ENCODE results near the gene CLCF1.

CLCF1 gene

GRCh38 chr11:67374571-67375281 lies 1.3 kb upstream of the CLCF1 start:
- no peak for DNase-seq (ENCODE audit: low read depth)

DNA sequence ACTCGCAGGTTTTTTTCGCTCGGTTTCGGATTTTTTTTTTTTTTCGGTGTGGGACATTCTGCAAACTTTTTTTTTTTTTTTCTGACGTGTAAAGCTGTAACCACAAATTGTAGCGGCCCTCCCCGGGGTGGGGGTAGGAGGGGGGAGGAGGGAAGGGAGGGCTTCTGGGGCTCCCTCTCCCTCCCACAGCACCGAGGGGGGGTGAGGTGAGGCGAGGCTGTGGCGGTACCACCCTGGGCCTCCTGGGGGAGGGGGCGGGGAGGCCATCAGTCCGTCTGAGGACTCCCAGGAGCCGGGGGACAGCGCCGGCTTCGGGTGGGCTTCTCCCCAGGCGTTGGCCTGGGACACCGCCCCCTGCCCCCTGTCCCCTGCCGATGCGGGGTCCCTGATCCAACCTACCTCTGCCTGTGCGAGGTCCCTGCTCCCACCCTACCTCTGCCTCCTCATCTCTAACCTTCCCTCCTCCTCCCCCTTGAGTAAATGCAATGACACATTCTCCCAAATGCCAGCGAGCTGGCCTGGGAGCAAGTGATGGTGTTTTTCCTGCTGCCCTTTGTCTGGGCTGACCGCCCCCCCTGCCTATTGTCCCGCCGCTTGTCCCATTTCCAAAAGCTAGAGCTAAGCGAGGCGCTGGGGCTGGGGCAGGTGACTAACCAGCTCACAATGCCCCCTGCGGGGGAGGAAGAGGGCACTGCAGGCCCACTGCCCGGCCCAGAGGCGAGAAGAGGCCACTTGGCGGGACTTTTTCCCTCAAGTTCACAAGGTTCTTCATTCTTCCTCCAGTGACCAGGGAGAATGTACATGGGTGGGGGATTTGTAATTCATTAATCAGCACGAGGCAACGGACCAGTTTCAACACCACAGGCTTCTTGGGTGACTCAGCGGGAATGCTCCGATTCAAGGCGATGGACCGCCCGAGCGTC lies 511 bp upstream of the CLCF1 start:
- peak; percentile 42 for DNase-seq (ENCODE audit: low read depth)

DNA sequence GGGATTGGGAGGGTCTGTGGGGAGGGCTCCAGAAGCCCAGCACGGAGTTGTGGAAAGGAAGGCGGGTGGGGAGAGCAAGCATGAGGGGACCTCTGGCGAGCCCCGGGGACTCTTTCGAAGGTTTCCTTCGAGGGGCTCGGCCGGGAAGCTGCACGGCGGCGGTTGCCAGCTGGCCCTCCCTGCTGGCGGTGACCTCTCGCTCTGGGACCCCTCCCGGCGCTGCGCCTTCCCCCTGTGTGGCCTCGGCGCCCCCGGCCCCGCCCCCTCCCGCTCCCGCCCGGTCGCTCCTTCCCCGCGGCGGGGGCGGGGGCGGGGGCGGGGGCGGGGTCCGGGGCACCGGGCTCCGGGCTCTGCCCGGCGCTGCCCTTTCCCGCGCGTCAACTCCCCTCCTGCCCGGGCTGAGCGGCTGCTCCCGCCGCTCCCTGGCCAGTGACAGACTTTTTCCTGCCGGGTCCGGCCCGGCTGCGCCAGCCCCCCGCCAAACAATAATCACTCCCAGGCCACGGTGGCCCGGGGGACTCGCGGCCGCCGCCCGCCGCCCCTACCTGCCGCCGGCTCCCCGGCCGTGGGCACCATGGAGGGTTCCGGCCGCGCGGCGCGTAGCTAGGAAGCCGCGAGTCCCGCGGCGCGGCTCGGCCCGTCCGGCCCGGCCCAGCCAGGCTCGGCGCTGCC lies 941 bp downstream of the CLCF1 start:
- DNase-seq (ENCODE audit: low read depth), result no peak

- no peak for DNase-seq (ENCODE audit: low read depth)
Measured at GRCh38 chr11:67371911-67372320, 1.5 kb downstream of the CLCF1 start.

DNA sequence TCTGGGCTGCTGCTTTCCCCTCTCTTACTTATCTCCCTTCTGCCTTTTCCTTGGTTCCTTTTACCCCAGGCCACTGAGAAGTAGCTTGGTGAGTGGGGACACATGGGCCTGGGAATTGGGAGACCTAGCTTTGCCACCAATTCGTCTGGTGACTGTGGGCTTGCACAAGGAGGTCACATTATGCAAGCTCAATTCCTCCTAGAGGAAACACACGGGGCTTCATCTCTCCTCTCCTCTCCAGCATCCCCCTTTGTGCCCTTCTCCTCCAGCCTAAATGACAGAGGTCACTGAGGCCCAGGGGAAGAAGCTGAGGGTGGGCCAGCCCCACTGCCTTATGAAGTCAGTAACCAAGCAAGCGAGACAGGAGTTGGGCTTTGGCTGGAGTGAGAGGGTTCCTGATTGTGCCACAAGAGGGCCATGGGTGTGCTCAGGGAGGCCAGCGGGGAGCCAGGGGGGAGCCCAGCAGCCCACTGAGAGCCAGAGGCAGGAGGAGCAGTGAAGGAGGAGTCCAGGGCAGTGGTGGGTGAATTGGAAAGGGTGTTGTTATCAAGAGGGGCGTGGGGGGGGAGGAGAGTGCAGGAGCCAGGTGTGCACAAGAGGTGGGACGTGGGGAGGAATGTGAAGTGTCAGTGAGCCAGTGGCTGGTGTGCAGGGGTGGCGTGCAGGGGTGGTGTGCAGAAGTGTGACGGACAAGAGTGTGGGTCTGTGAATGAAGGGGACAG lies 2.0 kb downstream of the CLCF1 start:
- no peak for DNase-seq (ENCODE audit: low read depth)

- no peak for DNase-seq (ENCODE audit: low read depth)
Measured at GRCh38 chr11:67370351-67371076, 2.9 kb downstream of the CLCF1 start.

DNA sequence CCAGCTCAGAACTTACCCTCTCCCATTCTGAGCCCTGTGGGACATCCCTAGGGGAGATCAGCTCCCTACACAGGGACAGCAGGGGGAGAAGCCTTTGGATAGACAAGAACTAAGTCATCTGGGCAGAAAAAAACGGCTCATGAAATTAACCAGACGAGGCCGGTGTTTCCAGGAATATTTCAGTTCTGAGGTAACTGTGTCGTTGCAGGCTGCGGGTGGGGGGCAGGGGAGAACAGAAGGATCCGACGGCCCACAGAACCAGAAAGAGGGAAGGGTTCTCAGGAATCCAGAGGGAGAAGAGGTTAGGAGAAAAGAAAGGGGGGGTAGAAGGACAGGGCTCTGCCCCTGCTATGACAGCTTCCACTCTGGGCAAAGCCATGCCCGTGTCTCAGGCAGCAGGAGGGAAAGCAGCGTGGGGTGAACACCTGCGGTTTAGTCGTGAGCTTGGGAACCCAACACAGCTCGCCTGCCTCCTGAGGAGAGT lies 3.6 kb downstream of the CLCF1 start:
- DNase-seq (ENCODE audit: low read depth), result no peak

DNA sequence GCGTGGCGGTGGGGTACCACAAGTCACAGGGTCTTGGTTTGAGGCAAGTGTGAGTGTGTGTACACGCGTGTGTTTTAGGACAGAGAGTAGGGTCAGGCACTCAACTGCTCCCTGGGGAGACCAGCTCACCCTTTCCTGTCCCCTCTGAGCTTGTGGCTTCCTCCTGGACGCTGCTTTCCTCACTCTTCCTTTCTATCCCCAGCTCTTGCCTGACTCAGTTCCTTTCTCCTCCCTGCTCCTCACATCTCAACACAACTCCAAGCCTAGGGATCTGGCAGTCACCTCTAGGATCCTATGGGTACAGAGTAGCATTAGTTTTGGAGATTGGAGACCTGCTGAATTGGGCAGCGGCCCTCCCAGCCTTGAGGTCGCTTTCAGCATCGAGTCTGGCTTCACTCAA lies 4.1 kb downstream of the CLCF1 start:
- DNase-seq (ENCODE audit: low read depth), result no peak

GRCh38 chr11:67368621-67369020 lies 4.8 kb downstream of the CLCF1 start:
- no peak for DNase-seq (ENCODE audit: low read depth)

GRCh38 chr11:67367761-67368227 lies 5.6 kb downstream of the CLCF1 start:
- DNase-seq (ENCODE audit: low read depth), result no peak

DNA sequence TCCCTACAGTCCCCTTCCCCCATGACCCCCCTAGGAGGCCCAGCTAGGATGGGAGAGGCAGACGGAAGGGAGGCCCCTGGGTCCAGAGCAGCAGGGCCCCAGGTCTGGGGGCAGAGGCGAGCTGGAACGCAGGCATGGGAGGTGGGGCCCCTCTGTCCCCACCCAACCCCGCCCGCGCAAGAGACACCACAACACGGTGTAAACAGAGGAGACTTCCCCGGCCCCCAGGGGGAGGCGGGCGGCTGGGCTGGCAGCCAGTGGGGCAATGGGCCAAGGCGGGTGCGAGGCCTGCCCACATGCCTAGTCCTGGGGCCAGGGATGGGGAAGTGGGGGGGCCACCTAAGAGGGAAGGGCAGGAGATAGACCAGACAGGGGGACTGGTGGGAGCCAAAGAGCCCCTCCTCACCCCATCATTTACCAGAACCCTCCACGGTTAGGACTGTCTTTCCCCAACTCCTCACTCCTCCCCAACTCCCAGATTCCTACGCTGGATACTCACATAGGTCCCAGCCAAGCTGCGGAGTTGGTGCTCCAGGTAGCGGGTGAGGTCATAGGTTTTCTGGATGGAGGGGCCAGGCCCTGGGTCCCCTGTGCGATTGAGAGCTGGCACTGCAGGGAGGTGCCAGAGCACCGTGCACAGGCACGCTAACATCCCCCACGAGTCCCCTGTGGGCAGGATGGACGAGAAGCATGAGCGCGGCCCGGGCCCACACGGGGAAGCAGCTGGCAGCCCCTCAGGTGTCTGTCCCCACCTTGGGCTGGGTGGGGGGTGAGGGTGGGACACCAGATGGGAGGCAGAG lies 6.2 kb downstream of the CLCF1 start:
- no peak for DNase-seq (ENCODE audit: low read depth)

- DNase-seq (ENCODE audit: low read depth), result no peak
Measured at GRCh38 chr11:67366546-67366945, 6.9 kb downstream of the CLCF1 start.

DNA sequence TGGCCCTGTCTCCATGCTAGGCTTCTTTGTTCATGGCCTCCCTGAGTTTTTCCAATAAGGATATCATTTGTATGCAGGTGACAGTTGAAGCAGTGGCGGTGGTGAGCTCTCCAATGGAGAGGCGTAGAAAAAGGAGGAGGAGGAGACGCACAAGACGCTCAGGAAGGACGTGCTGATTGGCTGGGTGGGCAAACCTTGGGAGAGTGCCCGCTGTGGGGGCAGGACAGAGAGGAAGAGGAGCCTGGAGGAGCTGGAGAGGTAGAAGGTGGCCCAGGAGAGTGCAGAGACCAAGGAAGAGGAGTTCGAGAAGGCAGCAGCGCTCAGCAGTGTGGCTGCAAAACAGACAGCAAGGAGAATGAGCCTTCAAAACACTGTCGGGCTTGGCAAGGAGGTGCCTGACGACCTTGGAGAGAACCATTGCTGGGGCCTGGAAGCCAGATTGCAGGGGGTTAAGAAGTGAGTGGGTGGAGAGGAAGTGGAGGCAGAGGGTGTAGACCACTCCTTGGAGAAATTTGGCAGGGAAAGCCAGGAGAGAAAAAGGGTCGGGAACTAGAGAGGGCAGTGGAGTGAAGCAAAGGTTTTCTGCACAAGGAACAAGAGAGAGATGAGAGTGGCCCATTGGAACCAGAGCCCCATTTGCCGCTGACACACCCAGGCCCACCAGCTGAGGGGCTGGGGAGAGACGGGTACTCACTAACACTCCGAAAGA lies 7.5 kb downstream of the CLCF1 start:
- no peak for DNase-seq (ENCODE audit: low read depth)

- no peak for DNase-seq (ENCODE audit: low read depth)
Measured at GRCh38 chr11:67364783-67365722, 8.3 kb downstream of the CLCF1 start.

- no peak for DNase-seq (ENCODE audit: low read depth)
Measured at GRCh38 chr11:67364169-67364568, 9.2 kb downstream of the CLCF1 start.

DNA sequence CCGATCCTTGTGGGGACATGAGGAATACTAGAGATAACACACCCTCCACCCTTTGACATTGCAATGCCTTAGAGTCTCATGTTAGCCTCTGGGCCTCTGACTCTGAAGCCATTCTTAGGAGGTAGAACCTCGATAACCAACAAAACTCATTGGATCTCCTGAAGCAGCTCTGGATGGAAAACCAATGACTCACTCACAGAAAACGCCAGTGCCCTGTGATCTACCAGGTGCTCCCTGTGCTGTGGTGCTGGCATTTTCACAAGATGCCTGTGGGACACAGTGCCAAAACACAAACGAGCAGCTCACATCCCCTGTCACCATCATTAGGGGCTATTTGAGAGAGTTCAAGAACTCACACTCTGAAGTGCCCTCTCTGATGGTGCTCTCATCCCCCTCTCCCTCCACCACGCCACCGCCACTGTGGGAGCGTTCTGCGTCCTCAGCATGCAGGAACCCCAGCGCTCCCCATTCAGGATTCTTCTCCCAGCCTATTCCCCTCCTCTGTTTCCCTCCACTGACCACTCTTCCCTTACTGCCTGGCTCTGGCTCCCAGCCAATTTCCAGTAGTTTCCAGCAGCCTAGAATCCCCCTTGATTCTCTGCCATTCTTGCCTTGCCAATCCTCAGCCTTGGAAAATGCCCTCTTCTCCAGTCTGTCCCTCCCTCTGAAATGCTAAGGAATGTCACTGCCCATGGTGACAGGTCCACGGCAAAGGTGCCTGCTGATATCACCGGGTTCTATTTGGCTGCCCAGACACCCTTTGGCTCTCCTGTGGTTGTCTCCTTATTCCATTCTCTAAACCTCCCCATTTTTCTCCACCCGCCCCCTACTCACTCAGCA lies 15.3 kb downstream of the CLCF1 start:
- no peak for DNase-seq (ENCODE audit: low read depth)

GRCh38 chr11:67356864-67357561 lies 16.4 kb downstream of the CLCF1 start:
- peak; percentile 57 for DNase-seq (ENCODE audit: low read depth)
